Heart right ventricle (tissue), 16 donors: ENCODE data around the gene RHEB. TPM values are rescaled to one million over a fixed set of nuclear protein-coding genes. Genes with fewer than 3 reads are reported as not detected.

ENCODE experiments used
- ATAC-seq, 8 donors: fragments of 200-7000 bp; cut with Tn5 transposase; one replicate each; pipeline ENCODE4 v1.9.1; 2020; ENCODE audit warnings: mild to moderate bottlenecking in 8 of 8, moderate library complexity in 8 of 8, moderate number of reproducible peaks in 1 of 8
- DNase-seq, 2 donors: peaks; one replicate each; pipeline ENCODE4 v3.0.0-alpha.2; 2020
- H3K27ac ChIP-seq, 10 donors: fragments of 200-600 bp; sonication (generic) in 2 of 10; one replicate each; pipeline versions ENCODE4 v1.5.0 to v1.8.0; 2020 to 2022; ENCODE audit warnings: mild to moderate bottlenecking in 3 of 10
- H3K27me3 ChIP-seq, 7 donors: fragments of 200-600 bp; one replicate each; pipeline ENCODE4 v1.8.0; 2021 to 2022; ENCODE audit warnings: mild to moderate bottlenecking in 2 of 7
- H3K36me3 ChIP-seq, 9 donors: fragments of 200-600 bp; sonication (generic) in 1 of 9; one replicate each; pipeline versions ENCODE4 v1.5.0 to v1.8.0; 2020 to 2022; ENCODE audit warnings: mild to moderate bottlenecking in 2 of 9
- H3K4me1 ChIP-seq, 9 donors: fragments of 200-600 bp; sonication (generic) in 1 of 9; one replicate each; pipeline versions ENCODE4 v1.5.0 to v1.8.0; 2020 to 2022; ENCODE audit warnings: mild to moderate bottlenecking in 4 of 9
- H3K4me3 ChIP-seq, 10 donors: fragments of 200-600 bp; sonication (generic) in 2 of 10; one replicate each; pipeline versions ENCODE4 v1.5.0 to v1.8.0; 2020 to 2022; ENCODE audit warnings: mild to moderate bottlenecking in 7 of 10, moderate library complexity in 2 of 10
- H3K9me3 ChIP-seq, 11 donors: fragments of 200-600 bp in 10 of 11; sonication (generic) in 2 of 11; one replicate each; pipeline versions ENCODE4 v1.5.0 to v1.8.0; 2013 to 2022; ENCODE audit warnings: mild to moderate bottlenecking in 2 of 11, control low read depth in 1 of 11, moderate library complexity in 1 of 11
- CTCF ChIP-seq, 9 donors: fragments of 200-600 bp; sonication (generic) in 2 of 9; IDR thresholded peaks; one replicate each; pipeline versions ENCODE4 v1.5.0 to v1.8.0; 2021 to 2022; ENCODE audit warnings: antibody characterized with exemption in 9 of 9, mild to moderate bottlenecking in 5 of 9, moderate library complexity in 1 of 9
- WGBS, 2 donors: extraction: QIAGEN DNeasy Blood & Tissue Kit; methylation state at CpG; one replicate each; pipeline ENCODE4 v1.1.7; 2013; ENCODE audit warnings: inconsistent platforms in 1 of 2; 5-methylcytosine and 5-hydroxymethylcytosine counted together
- intact Hi-C, 10 donors: fragments of 100-400 bp; cut with DNase I; formaldehyde crosslinking; loops; one replicate each; pipeline versions ENCODE4 v1.11.1 to v1.14.2; 2022
- polyA plus RNA-seq, 2 donors: library from polyadenylated mRNA; stranded (reverse); fragments of 200-250 nt; gene quantifications; one replicate each; pipeline ENCODE4 v1.2.3, GENCODE V29; 2013
- total RNA-seq, 10 donors: library from RNA; stranded (reverse); fragmentation: NEBNext Ultra II Directional in 3 of 10; extraction: Animal tissue kit (Norgen Biotek cat#: 25700) in 3 of 10; gene quantifications; one replicate each; pipeline versions ENCODE4 v1.2.1 to v1.2.4, GENCODE V29; 2021 to 2023
- donor health status: Arrhythmogenic right ventricular cardiomyopathy.
- donor health status: ischemic (EF 13 %, LVEDD 7.1; RV severe dilation, severe dysfunction).
- donor health status: healthy with polysubstance abuse.
- donor health status: DM: no; HTN: yes; CAD: no.
- donor health status: DM: no; HTN: no; CAD: no.
- donor health status: ischemic (EF 25% LVEDD 6.9; RV normal size, moderate dysfunction).
- donor health status: ischemic (EF 25% LVEDD 5.7; RV mildly dilated, moderate dysfunction).
- donor health status: healthy.
- donor health status: DM: yes; HTN: yes; CAD: no.
- donor health status: Ischemic cardiomyopathy.
- donor health status: ischemic (EF 35%, LVEDD 5.7; RV mildly dilated, moderate dysfunction).
- donor health status: nonischemic (EF 11% LVEDD 7.7; RV severe dilation, severe dysfunction).
- donor health status: DM: yes; HTN: yes; CAD: no.
- donor health status: PGD.
- donor health status: ischemic (EF 29% LVEDD 5.4; RV normal size, mild dysfunction).
- donor health status: nonischemic (EF 23%, LVEDD 6.1; RV moderate dilation, normal function).

RHEB gene
- total and polyA plus RNA-seq, 12 donors: 56.0 to 174 (median 104) TPM

- 51 to 54% methylated on average over 10 of the region's 10 CpGs for WGBS, 2 donors
Measured at GRCh38 chr7:151552352-151553028, 32.8 kb upstream of the RHEB start.

GRCh38 chr7:151551820-151552219 lies 32.1 kb upstream of the RHEB start:
- DNase-seq (no peak), ATAC-seq (no peak)
- intact Hi-C loops: no loop called here

More at GRCh38 chr7:151552352-151553028, 32.8 kb upstream of the RHEB start:
- Histone ChIP-seq H3K9me3 (no peaks in the 10 kb centered on the region), H3K4me1 (peaks cover 0 to 9% (median 0%) of the 10 kb centered on the region in 9 donors), H3K36me3 (peaks cover 0 to 27% (median 6%) of the 10 kb centered on the region in 9 donors), H3K4me3 (no peak overlapping the region), H3K27ac (peak overlapping the region in 2 of 10 donors; percentile 3 to 29), H3K27me3 (no peaks in the 10 kb centered on the region)
- ATAC-seq (peak; percentile 48 to 86 (median 78)), DNase-seq (peak; percentile 16 to 30)
- no peak for TF ChIP-seq CTCF (IDR thresholded peaks at IDR 0.05)
- intact Hi-C loops: no loop called here

GRCh38 chr7:151550656-151551286 lies 31.1 kb upstream of the RHEB start:
- Histone ChIP-seq H3K4me1 (peaks cover 0 to 17% (median 8%) of the 10 kb centered on the region in 9 donors), H3K4me3 (no peak overlapping the region), H3K27me3 (peaks cover 0 to 4% (median 0%) of the 10 kb centered on the region in 7 donors), H3K36me3 (peaks cover 0 to 12% (median 3%) of the 10 kb centered on the region in 9 donors), H3K27ac (no peak overlapping the region), H3K9me3 (no peaks in the 10 kb centered on the region)
- ATAC-seq (peak in 1 of 8 donors; percentile 16), DNase-seq (no peak)
- no peak for TF ChIP-seq CTCF (IDR thresholded peaks at IDR 0.05)
- 23% methylated on average over 3 of the region's 3 CpGs for WGBS, 2 donors
- intact Hi-C loops: no loop called here

More at GRCh38 chr7:151551820-151552219, 32.1 kb upstream of the RHEB start:
- Histone ChIP-seq H3K36me3 (peaks cover 0 to 20% (median 6%) of the 10 kb centered on the region in 9 donors), H3K27me3 (no peaks in the 10 kb centered on the region), H3K9me3 (no peaks in the 10 kb centered on the region), H3K27ac (peak overlapping the region in 1 of 10 donors; percentile 29), H3K4me3 (no peak overlapping the region), H3K4me1 (peaks cover 0 to 13% (median 4%) of the 10 kb centered on the region in 9 donors)
- 82 to 85% methylated on average over 7 of the region's 7 CpGs for WGBS, 2 donors
- no peak for TF ChIP-seq CTCF (IDR thresholded peaks at IDR 0.05)

DNA sequence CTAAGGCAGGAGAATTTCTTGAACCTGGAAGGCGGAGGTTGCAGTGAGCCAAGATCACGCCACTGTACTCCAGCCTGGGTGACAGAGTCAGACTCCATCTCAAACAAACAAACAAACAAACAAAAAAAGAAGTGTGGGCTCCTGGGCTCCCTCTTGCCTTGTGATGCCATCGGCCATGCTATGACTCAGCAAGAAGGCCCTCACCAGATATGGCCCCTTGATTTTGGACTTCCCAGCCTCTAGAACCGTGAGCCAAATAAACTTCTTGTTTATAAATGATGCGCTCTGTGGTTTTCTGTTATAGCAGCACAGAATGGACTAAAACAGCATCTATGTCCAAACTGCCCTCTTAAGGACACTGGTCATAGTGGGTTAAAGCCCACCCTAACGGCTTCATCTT lies 29.9 kb upstream of the RHEB start:
- 96 to 98% methylated on average over 6 of the region's 6 CpGs for WGBS, 2 donors
- ATAC-seq (no peak), DNase-seq (no peak)
- no peak for TF ChIP-seq CTCF (IDR thresholded peaks at IDR 0.05)
- Histone ChIP-seq H3K27me3 (peaks cover 0 to 6% (median 0%) of the 10 kb centered on the region in 7 donors), H3K36me3 (peaks cover 0 to under 1% (median 0%) of the 10 kb centered on the region in 9 donors), H3K27ac (no peak overlapping the region), H3K4me3 (no peak overlapping the region), H3K4me1 (peaks cover 0 to 17% (median 8%) of the 10 kb centered on the region in 9 donors), H3K9me3 (no peaks in the 10 kb centered on the region)
- intact Hi-C loops: no loop called here
